Stimulated activated CD8-positive, alpha-beta memory T cell treated with anti-CD3 and anti-CD28 coated beads, Interleukin-4, amount 100 ng/mL, for 1 hour (primary cell): Measurements from ENCODE around the gene PRPF6.

Experiments used
- DNase-seq, 2 donors: peaks; one replicate each; pipeline ENCODE4 v3.0.0-alpha.2; 2020; ENCODE audit warnings: low read depth in 2 of 2, low spot score in 1 of 2

Gene PRPF6

GRCh38 chr20:64062596-64063388 is 81.9 kb downstream of the PRPF6 start, which contains the start of gene TCEA2:
TCEA2 (plus strand) TSS chr20:64063198; CDS start chr20:64063313, 115 bp downstream.
- peak; percentile 83 to 89 for DNase-seq

GRCh38 chr20:64063389-64064144 is 82.6 kb downstream of the PRPF6 start:
- no peak for DNase-seq

GRCh38 chr20:64064145-64064698 is 83.3 kb downstream of the PRPF6 start:
- no peak for DNase-seq

- no peak for DNase-seq
Measured at GRCh38 chr20:64065062-64065973, 84.4 kb downstream of the PRPF6 start.

GRCh38 chr20:64065974-64066343 is 85.0 kb downstream of the PRPF6 start:
- no peak for DNase-seq

- DNase-seq = no peak
Measured at GRCh38 chr20:64067005-64067632, 86.2 kb downstream of the PRPF6 start.

GRCh38 chr20:64067733-64068307 is 86.9 kb downstream of the PRPF6 start:
- no peak for DNase-seq

- no peak for DNase-seq
Measured at GRCh38 chr20:64068386-64069208, 87.7 kb downstream of the PRPF6 start.

- DNase-seq = no peak
Measured at GRCh38 chr20:64069209-64069613, 88.3 kb downstream of the PRPF6 start.

GRCh38 chr20:64069614-64070243 is 88.8 kb downstream of the PRPF6 start:
- no peak for DNase-seq

GRCh38 chr20:64070244-64070993 is 89.5 kb downstream of the PRPF6 start:
- no peak for DNase-seq

GRCh38 chr20:64071341-64072332 is 90.7 kb downstream of the PRPF6 start:
- DNase-seq = no peak

GRCh38 chr20:64072498-64073063 is 91.6 kb downstream of the PRPF6 start:
- no peak for DNase-seq

GRCh38 chr20:64073476-64074183 is 92.7 kb downstream of the PRPF6 start:
- DNase-seq = no peak

GRCh38 chr20:64074184-64074789 is 93.4 kb downstream of the PRPF6 start:
- DNase-seq = no peak

GRCh38 chr20:64074963-64075362 is 94.0 kb downstream of the PRPF6 start:
- no peak for DNase-seq
